ENCODE results near the gene EGFL8.
A peak's percentile ranks its signal among the peaks of the same experiment; 100 is the strongest.
"Not testable (repeated sequence)": the region's sequence is repeated elsewhere in the genome, so short reads cannot be mapped to it uniquely, and the experiment has no call there.

The EGFL8 gene

GRCh38 chr6:32189069-32189741 is 24.8 kb downstream of the EGFL8 start:
- Histone ChIP-seq H3K36me3 (ENCODE audit: control insufficient read depth in 1 of 2, insufficient read depth in 2 of 2, low read length in 2 of 2) (peaks cover 10 to 18% of the 10 kb centered on the region in 2 donors), H3K9ac (ENCODE audit: low read depth in 1 of 2, low read length in 2 of 2) (peak overlapping the region; percentile 85), H3K27me3 (ENCODE audit: control insufficient read depth in 1 of 2, insufficient read depth in 2 of 2, low read length in 2 of 2) (no peaks in the 10 kb centered on the region), H3K4me3 (ENCODE audit: low read depth in 1 of 2, low read length in 2 of 2) (peak overlapping the region; percentile 74 to 85), H3K4me1 (ENCODE audit: control insufficient read depth in 1 of 2, insufficient read depth in 2 of 2, low read length in 2 of 2) (peaks cover 46 to 54% of the 10 kb centered on the region in 2 donors), H3K27ac (ENCODE audit: low read depth, low read length) (peak overlapping the region; percentile 84), H3K9me3 (ENCODE audit: control insufficient read depth in 1 of 2, low read length in 2 of 2) (no peaks in the 10 kb centered on the region)

GRCh38 chr6:32189742-32190053 is 25.3 kb downstream of the EGFL8 start:
- Histone ChIP-seq H3K36me3 (ENCODE audit: control insufficient read depth in 1 of 2, insufficient read depth in 2 of 2, low read length in 2 of 2) (peaks cover 7 to 18% of the 10 kb centered on the region in 2 donors), H3K9ac (ENCODE audit: low read depth in 1 of 2, low read length in 2 of 2) (peak overlapping the region; percentile 85), H3K4me1 (ENCODE audit: control insufficient read depth in 1 of 2, insufficient read depth in 2 of 2, low read length in 2 of 2) (peaks cover 51 to 56% of the 10 kb centered on the region in 2 donors), H3K9me3 (ENCODE audit: control insufficient read depth in 1 of 2, low read length in 2 of 2) (no peaks in the 10 kb centered on the region), H3K27ac (ENCODE audit: low read depth, low read length) (peak overlapping the region; percentile 84), H3K4me3 (ENCODE audit: low read depth in 1 of 2, low read length in 2 of 2) (peak overlapping the region; percentile 74 to 85), H3K27me3 (ENCODE audit: control insufficient read depth in 1 of 2, insufficient read depth in 2 of 2, low read length in 2 of 2) (no peaks in the 10 kb centered on the region)

- Histone ChIP-seq H3K36me3 (ENCODE audit: control insufficient read depth in 1 of 2, insufficient read depth in 2 of 2, low read length in 2 of 2) (peaks cover 7 to 18% of the 10 kb centered on the region in 2 donors), H3K4me3 (ENCODE audit: low read depth in 1 of 2, low read length in 2 of 2) (peak within 1 kb of the TSS; percentile 77 to 85), H3K4me1 (ENCODE audit: control insufficient read depth in 1 of 2, insufficient read depth in 2 of 2, low read length in 2 of 2) (peaks cover 57 to 60% of the 10 kb centered on the region in 2 donors)
Observed at GRCh38 chr6:32190054-32190851, 25.9 kb downstream of the EGFL8 start, which contains the start of gene PBX2. Gene PBX2 (minus strand): TSS chr6:32190202. CDS start chr6:32189915, 287 bp downstream.

GRCh38 chr6:32190911-32191677 is 26.7 kb downstream of the EGFL8 start:
- peak overlapping the region; percentile 94 for H3K27ac ChIP-seq (ENCODE audit: low read depth, low read length)
- peak overlapping the region; percentile 67 to 77 for H3K4me3 ChIP-seq (ENCODE audit: low read depth in 1 of 2, low read length in 2 of 2)
- no peaks in the 10 kb centered on the region for H3K27me3 ChIP-seq (ENCODE audit: control insufficient read depth in 1 of 2, insufficient read depth in 2 of 2, low read length in 2 of 2)
- peaks cover 7 to 18% of the 10 kb centered on the region in 2 donors for H3K36me3 ChIP-seq (ENCODE audit: control insufficient read depth in 1 of 2, insufficient read depth in 2 of 2, low read length in 2 of 2)
- H3K4me1 ChIP-seq (ENCODE audit: control insufficient read depth in 1 of 2, insufficient read depth in 2 of 2, low read length in 2 of 2), result peaks cover 57 to 60% of the 10 kb centered on the region in 2 donors
- H3K9ac ChIP-seq (ENCODE audit: low read depth in 1 of 2, low read length in 2 of 2), result peak overlapping the region; percentile 85 to 86
- H3K9me3 ChIP-seq (ENCODE audit: control insufficient read depth in 1 of 2, low read length in 2 of 2), result no peaks in the 10 kb centered on the region

More at GRCh38 chr6:32190054-32190851, 25.9 kb downstream of the EGFL8 start, which contains the start of gene PBX2:
- no peaks in the 10 kb centered on the region for H3K9me3 ChIP-seq (ENCODE audit: control insufficient read depth in 1 of 2, low read length in 2 of 2)
- peak within 1 kb of the TSS; percentile 94 for H3K27ac ChIP-seq (ENCODE audit: low read depth, low read length)
- H3K9ac ChIP-seq (ENCODE audit: low read depth in 1 of 2, low read length in 2 of 2), result peak within 1 kb of the TSS; percentile 85 to 86
- H3K27me3 ChIP-seq (ENCODE audit: control insufficient read depth in 1 of 2, insufficient read depth in 2 of 2, low read length in 2 of 2), result no peaks in the 10 kb centered on the region

GRCh38 chr6:32191696-32192607 is 27.6 kb downstream of the EGFL8 start:
- no peaks in the 10 kb centered on the region for H3K9me3 ChIP-seq (ENCODE audit: control insufficient read depth in 1 of 2, low read length in 2 of 2)
- peaks cover under 1 to 11% of the 10 kb centered on the region in 2 donors for H3K36me3 ChIP-seq (ENCODE audit: control insufficient read depth in 1 of 2, insufficient read depth in 2 of 2, low read length in 2 of 2)
- H3K9ac ChIP-seq (ENCODE audit: low read depth in 1 of 2, low read length in 2 of 2), result peak overlapping the region; percentile 85 to 86
- no peaks in the 10 kb centered on the region for H3K27me3 ChIP-seq (ENCODE audit: control insufficient read depth in 1 of 2, insufficient read depth in 2 of 2, low read length in 2 of 2)
- H3K4me3 ChIP-seq (ENCODE audit: low read depth in 1 of 2, low read length in 2 of 2), result peak overlapping the region; percentile 67 to 75
- H3K27ac ChIP-seq (ENCODE audit: low read depth, low read length), result peak overlapping the region; percentile 94
- peaks cover 59 to 62% of the 10 kb centered on the region in 2 donors for H3K4me1 ChIP-seq (ENCODE audit: control insufficient read depth in 1 of 2, insufficient read depth in 2 of 2, low read length in 2 of 2)

- Histone ChIP-seq H3K4me1 (ENCODE audit: control insufficient read depth in 1 of 2, insufficient read depth in 2 of 2, low read length in 2 of 2) (peaks cover 58 to 62% of the 10 kb centered on the region in 2 donors), H3K4me3 (ENCODE audit: low read depth in 1 of 2, low read length in 2 of 2) (peak within 1 kb of the TSS; percentile 67 to 75), H3K27me3 (ENCODE audit: control insufficient read depth in 1 of 2, insufficient read depth in 2 of 2, low read length in 2 of 2) (no peaks in the 10 kb centered on the region), H3K9ac (ENCODE audit: low read depth in 1 of 2, low read length in 2 of 2) (peak within 1 kb of the TSS; percentile 85 to 86), H3K27ac (ENCODE audit: low read depth, low read length) (peak within 1 kb of the TSS; percentile 94), H3K9me3 (ENCODE audit: control insufficient read depth in 1 of 2, low read length in 2 of 2) (no peaks in the 10 kb centered on the region), H3K36me3 (ENCODE audit: control insufficient read depth in 1 of 2, insufficient read depth in 2 of 2, low read length in 2 of 2) (peaks cover 0 to 4% of the 10 kb centered on the region in 2 donors)
Observed at GRCh38 chr6:32192608-32193039, 28.2 kb downstream of the EGFL8 start, which contains the start of gene GPSM3. Gene GPSM3 (minus strand): TSS chr6:32192643. CDS start chr6:32192513, 130 bp downstream.

GRCh38 chr6:32193096-32193495 is 28.7 kb downstream of the EGFL8 start:
- H3K36me3 ChIP-seq (ENCODE audit: control insufficient read depth in 1 of 2, insufficient read depth in 2 of 2, low read length in 2 of 2); H3K9me3 ChIP-seq (ENCODE audit: control insufficient read depth in 1 of 2, low read length in 2 of 2); H3K27me3 ChIP-seq (ENCODE audit: control insufficient read depth in 1 of 2, insufficient read depth in 2 of 2, low read length in 2 of 2): not testable (repeated sequence)
- Histone ChIP-seq H3K27ac (ENCODE audit: low read depth, low read length) (peak overlapping the region; percentile 94), H3K4me3 (ENCODE audit: low read depth in 1 of 2, low read length in 2 of 2) (peak overlapping the region; percentile 66 to 67), H3K4me1 (ENCODE audit: control insufficient read depth in 1 of 2, insufficient read depth in 2 of 2, low read length in 2 of 2) (peaks cover 54 to 58% of the 10 kb centered on the region in 2 donors), H3K9ac (ENCODE audit: low read depth in 1 of 2, low read length in 2 of 2) (peak overlapping the region; percentile 69 to 85)

- no peaks in the 10 kb centered on the region for H3K27me3 ChIP-seq (ENCODE audit: control insufficient read depth in 1 of 2, insufficient read depth in 2 of 2, low read length in 2 of 2)
- no peaks in the 10 kb centered on the region for H3K36me3 ChIP-seq (ENCODE audit: control insufficient read depth in 1 of 2, insufficient read depth in 2 of 2, low read length in 2 of 2)
- H3K27ac ChIP-seq (ENCODE audit: low read depth, low read length), result peak overlapping the region; percentile 78
- H3K9me3 ChIP-seq (ENCODE audit: control insufficient read depth in 1 of 2, low read length in 2 of 2), result no peaks in the 10 kb centered on the region
- H3K4me1 ChIP-seq (ENCODE audit: control insufficient read depth in 1 of 2, insufficient read depth in 2 of 2, low read length in 2 of 2), result peaks cover 41 to 46% of the 10 kb centered on the region in 2 donors
- H3K4me3 ChIP-seq (ENCODE audit: low read depth in 1 of 2, low read length in 2 of 2), result no peak overlapping the region
- peak overlapping the region in 1 of 2 donors; percentile 71 for H3K9ac ChIP-seq (ENCODE audit: low read depth in 1 of 2, low read length in 2 of 2)
Observed at GRCh38 chr6:32194388-32194787, 30.0 kb downstream of the EGFL8 start.

All from duodenal mucosa (tissue), 2 donors.